HG03342 (cell line): Measurements from ENCODE around the gene CD8B2.
"Not testable (repeated sequence)": the region's sequence is repeated elsewhere in the genome, so short reads cannot be mapped to it uniquely, and the experiment has no call there.

ENCODE experiments used
- ATAC-seq: cut with Tn5 transposase; IDR thresholded peaks from one replicate; pipeline ENCODE4 v1.9.1; 2021; ENCODE audit warnings: mild to moderate bottlenecking, moderate library complexity; ENCODE audit not compliant: unreplicated experiment

CD8B2 gene

DNA sequence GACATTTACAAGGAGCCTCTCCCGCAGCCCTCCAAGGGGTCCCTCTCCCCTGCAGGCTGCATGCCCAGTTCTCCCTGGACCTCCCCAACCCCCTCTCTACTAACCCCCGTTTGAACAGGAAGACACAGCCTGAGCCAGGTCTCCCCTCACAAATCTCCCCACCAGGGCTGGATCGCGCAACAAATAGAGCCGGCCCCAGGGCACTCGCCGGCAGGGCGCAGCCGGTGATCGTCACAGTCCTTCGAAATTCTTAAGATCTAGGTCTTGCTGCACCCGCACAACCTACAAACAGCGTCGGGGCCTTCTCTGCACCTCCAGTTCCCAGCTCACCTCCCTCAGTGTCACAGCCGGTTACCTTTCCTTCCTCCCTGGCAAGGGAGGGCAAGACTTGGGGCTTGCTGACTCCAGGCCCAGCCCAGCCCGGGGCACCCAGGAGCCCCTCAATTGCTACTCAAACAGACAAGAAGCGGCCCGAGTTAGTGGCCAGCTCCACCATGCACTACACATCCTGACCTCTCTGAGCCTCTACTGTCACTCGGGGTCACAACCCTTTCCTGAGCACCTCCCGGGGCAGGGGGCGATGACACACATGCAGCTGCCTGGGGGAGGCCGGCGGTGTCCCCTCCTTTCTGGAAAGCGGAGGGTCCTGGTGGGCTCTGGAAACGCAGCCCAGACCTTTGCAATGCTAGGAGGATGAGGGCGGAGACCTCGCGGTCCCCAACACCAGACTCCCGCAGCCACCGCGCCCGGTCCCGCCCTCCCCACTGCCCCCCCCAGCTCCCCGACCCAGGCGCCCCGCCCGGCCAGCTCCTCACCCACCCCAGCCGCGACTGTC is at the start of gene CD8B2:
Gene CD8B2, plus strand, starts transcription at position 814 of the 835 bp plus-strand sequence. CDS start 63 bp downstream, outside the sequence.
- ATAC-seq = not testable (repeated sequence)

DNA sequence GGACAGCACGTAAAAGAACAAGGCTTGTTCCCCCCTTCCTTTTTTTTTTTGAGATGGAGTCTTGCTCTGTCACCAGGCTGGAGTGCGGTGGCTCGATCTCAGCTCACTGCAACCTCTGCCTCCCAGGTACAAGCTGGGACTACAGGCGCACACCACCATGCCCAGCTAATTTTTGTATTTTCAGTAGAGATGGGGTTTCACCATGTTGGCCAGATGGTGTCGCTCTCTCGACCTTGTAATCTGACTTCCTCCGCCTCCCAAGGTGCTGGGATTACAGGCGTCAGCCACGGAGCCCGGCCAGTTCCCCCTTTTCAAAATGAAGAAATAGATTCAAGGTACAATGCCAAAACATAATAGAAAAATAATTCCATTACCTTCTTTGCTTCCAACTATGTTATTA is 25.3 kb upstream of the CD8B2 start:
- not testable (repeated sequence) for ATAC-seq

DNA sequence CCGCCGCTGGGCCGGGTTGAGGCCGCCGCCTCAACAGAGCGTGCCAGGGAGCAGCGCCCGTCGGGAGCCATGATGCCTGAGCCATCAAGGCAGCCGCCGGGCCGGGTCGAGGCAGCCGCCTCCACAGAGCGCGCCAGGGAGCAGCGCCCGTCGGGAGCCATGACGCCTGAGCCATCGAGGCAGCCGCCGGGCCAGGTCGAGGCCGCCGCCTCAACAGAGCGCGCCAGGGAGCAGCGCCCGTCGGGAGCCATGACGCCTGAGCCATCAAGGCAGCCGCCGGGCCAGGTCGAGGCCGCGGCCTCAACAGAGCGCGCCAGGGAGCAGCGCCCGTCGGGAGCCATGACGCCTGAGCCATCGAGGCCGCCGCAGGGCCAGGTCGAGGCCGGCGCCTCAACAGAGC is 19.6 kb upstream of the CD8B2 start:
- ATAC-seq = not testable (repeated sequence)

DNA sequence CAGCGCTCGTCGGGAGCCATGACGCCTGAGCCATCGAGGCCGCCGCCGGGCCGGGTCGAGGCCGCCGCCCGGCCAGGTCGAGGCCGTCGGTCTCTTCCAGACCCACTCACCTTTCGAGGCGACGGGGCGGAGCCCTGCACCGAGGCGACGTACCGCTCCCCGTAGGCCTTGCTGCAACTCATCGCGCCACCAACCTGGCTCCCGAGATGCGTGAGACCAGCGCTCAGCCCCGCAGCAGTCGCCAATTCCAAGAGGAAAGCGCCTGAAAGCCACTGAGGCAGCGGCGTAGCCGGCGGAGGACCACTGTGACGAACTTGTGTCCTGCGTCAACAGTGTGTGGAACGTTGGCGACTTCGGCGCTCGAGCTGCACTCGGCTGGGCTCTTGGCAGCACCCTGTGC is 19.1 kb upstream of the CD8B2 start, which contains the start of gene RGPD3:
Gene RGPD3, minus strand, starts transcription at position 307 of the 400 bp plus-strand sequence. Its CDS starts 125 bp downstream, at position 182.
- not testable (repeated sequence) for ATAC-seq

DNA sequence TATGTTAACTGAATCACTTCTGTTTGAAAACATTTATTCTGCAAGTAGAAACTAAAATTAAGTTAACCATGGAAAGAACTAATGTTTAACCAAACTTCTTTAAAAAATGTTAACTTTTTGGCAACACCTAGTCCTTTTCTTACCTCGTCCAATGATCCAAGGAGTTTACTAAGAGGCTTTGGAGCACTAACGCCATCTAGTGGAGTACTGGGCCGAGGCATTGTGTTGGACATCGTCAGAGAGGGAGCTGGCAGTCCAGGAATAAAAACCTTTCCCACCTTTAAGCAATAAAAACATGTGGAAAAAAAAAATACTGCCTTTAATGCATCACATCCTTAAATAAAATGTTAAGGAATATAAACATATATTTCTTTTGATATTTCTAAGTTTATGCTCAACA is 16.5 kb upstream of the CD8B2 start:
- ATAC-seq = not testable (repeated sequence)

DNA sequence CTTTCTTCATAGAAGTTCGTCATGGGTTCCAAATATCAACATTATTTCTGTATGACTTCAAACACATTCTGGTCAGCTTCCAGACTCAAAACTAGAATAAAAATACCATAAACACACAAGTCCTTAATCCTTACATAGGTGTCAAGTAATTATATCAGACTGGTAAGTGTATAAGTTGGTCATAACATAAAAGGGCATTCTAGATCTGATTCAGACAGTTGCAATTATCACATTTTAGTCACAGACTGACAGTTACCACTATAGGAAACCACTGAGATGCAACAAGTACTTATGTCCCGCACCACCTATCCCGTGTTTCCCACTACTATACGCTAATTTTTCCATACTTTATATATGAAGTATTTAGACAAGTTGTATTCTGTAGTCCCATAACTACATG is 9.5 kb upstream of the CD8B2 start:
- not testable (repeated sequence) for ATAC-seq

DNA sequence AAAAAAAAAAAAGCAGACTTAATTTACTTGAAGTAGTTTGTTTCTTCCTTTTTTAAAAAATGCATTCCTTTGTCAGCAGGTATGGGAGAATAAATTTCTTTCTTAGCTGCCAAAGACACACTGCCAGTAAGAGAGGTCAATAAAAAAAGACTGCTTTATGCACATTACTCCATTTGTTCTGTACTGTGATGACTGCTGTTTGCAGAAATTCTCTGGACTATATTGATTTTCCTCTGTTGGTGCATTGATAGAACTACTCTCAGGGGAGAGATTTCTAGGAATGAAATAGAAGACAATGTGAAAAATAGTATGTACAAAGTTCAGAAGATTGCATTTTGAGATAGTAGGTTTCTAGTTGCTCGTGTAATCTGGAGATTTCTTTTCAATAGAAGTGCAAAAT is 7.6 kb upstream of the CD8B2 start:
- ATAC-seq = not testable (repeated sequence)

DNA sequence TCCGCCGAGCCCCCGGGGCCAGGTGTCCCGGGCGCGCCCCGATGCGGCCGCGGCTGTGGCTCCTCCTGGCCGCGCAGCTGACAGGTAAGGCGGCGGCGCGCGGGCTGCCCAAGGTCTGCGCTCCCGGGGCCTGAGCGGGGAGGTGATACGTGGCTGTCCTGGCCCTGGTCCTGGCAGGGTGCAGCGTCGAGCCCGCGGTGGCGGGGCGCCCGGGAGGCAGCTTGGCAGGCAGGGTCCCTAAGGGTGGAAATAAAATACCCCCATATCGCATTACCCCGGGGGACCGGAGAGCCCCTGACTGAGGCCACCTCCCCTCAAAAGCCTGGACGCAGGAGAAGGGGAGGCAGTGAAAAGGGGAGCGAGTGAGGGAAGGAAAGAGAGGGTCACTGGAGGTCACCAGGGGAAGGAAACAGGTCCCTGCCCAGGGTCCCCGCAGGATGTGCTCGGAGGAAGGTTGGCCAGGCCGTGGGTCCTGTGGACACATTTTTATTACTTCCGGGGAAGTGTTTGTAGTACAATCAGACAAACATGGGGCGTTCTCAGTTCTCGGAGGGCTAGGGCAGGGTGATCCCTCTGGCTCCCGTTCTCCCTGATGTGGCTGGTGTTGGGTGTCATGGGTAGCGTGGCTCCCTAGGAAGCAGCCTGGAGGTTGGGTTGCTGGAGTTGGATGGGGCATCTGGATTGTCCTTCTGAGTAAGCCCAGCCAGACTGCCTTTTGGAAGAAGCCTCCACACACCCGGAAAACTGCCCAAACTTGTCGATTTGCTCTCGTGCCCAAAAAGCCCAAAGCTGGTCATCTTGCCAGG is 425 bp downstream of the CD8B2 start:
- not testable (repeated sequence) for ATAC-seq

DNA sequence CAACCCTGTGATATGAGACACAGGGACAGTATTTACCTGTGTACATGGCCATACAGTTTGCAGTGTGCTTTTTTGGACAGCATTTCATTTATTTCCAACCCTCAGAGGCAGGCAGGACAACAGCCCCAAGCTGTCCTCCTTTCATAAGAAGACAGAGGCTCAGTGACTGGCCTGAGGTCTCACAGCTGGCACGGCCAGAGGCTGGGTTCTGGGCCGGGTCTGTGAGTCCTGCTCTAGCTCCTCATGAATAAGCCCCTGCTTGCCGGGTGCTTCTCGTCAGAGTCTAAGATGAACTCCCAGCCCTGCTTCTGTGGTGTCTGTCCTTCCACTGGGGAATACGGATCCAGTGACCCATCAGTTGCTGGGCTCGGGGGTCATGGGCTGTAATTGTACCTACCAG is 2.5 kb downstream of the CD8B2 start:
- not testable (repeated sequence) for ATAC-seq

DNA sequence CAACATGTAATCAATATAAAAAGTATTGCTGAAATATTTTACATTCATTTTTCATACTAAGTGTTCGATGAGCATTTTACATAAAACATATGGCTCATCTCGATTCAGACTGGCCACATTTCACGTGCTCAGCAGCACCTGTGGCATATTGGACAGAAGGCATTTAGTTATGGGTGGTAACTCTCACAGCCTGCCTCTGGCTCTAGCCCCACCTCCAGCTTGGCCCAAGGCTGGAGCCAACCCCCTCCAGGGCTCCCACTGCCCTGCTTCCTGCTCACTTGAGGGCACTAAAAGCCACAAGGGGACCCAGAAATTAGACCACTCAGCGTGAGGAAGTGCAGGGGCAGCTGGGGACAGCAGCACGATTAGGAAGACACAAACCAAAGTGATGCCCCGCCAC is 5.2 kb downstream of the CD8B2 start:
- ATAC-seq = not testable (repeated sequence)

DNA sequence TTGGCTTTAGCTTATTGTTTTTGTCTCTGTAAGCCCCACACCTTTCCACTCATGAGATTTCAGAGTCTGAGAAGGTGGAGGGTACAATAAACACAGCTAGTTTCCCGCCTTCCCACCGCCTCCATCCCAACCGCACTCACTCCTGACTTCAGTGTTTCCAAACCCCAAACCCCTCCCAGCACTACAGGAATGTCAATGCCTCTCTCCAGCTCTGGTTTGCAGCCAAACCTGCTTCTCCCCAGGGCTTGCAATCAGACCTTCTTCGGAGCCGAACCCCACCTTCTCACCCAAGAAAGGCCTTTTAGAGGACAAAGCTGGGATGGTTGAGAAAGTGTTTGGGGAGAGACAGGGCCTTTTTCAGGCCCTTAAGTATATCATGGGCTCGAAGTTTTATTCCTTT is 5.7 kb downstream of the CD8B2 start:
- ATAC-seq = not testable (repeated sequence)

DNA sequence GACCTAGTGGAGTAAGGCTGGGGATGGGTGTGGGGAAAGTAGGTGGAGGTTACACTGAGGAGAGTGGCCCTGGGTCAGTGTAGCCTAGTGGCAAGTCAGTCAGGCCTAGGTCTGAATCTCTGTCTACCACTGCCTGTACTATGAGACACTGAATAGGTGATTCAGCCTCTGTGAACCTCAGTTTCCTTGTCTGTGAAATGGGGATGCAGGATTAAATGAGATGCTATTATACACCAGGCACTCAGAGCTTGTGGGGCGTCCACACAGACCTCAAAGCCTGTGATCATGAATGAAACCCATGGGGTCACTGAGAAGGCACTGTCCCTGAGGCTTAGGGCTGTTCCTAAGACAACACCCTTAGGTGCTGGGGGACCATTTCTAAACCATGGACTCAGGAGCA is 11.4 kb downstream of the CD8B2 start:
- not testable (repeated sequence) for ATAC-seq

DNA sequence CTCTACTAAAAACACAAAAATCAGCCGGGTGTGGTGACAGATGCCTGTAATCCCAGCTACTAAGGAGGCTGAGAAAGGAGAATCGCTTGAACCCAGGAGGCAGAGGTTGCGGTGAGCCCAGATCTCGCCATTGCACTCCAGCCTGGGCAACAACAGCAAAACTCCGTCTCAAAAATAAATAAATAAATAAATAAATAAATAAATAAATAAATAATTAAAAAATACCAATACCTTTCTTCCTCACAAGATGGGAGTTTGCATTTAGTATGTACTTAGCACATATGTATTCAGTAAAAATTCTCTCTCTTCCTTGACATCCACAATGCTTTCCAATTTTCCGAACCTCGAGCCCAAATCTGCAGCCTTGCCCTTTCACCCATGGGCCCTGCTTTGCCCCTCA is 13.2 kb downstream of the CD8B2 start:
- ATAC-seq = not testable (repeated sequence)

DNA sequence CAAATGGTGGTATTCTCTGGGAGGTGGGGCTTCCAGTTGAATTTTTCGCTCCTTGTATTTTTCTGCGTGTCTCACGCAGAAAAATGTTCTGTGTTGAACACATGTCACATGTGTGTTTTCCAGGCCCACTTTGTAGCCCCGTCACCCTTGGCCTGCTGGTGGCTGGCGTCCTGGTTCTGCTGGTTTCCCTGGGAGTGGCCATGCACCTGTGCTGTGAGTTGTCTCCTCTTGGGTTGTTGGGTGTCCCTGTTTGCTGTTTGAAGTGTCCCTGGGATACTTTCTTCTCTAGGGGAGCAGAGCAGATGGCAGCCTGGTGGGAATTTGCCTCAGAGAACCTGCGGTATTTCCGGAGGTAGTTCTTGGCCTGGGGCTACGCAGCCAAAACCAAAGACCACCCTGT is 15.2 kb downstream of the CD8B2 start:
- not testable (repeated sequence) for ATAC-seq

DNA sequence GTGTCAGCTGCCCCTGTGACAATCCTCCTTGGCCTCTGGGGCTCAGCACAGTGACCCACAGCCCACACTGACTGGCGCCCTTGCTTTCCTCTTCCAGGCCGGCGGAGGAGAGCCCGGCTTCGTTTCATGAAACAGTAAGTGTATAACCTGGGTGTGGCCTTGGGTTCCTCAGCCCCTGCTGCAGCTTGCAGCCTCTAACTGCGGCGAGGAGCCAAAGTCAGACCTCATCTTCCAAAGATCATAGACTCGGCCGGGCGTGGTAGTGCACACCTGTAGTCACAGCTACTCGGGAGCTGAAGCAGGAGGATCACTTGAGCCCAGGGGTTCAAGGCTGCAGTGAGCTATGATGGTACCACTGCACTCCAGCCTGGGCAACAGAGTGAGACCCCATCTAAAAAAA is 17.0 kb downstream of the CD8B2 start:
- not testable (repeated sequence) for ATAC-seq

DNA sequence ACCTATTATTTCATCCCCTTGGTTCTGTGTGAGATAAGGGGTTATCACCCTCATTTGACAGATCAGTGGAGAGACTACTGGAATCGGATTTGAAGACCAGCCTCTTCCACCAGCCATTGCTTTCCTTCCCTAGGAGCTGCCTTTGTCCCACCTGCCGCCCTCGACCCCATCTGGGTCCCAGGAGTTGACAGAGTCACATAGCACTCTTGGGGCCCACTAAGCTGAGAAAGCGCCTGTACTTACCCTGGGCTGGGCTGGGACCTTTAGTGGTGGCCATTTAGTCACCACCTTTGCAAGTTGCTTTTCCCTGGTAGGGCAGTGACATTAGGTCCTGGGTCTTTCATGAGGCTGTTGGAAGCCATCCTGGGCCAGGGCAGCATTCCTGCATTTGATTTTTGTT is 17.6 kb downstream of the CD8B2 start:
- not testable (repeated sequence) for ATAC-seq

DNA sequence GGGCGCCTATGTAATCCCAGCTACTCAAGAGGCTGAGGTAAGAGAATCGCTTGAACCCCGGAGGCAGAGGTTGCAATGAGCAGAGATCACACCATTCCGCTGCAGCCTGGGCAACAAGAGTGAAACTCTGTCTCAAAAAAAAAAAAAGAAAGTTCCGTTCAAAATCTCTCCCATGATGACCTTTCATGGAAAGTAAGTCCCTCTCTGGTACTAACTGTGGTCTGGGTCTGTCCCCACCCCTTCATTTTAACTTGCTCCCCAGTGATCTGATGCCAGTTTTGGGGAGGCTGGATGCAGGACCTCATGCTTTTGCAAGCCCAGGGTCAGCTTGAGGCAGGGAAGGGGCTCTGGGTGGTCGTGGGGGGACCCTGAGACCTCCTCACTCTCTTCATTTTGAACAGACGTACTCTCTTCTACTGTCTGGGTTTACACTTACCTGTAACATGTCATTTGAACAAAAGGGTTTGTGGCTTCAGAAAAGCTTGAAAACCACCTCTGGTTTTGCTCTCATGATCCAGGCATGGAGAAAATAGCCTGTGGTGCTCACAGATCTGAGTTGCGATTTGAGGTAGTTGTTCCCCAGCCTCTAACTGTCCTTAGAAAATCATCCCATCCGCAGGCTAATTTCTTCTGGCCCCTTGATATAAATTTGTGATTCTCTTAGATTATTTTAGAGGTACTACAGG is 19.0 kb downstream of the CD8B2 start:
- not testable (repeated sequence) for ATAC-seq

DNA sequence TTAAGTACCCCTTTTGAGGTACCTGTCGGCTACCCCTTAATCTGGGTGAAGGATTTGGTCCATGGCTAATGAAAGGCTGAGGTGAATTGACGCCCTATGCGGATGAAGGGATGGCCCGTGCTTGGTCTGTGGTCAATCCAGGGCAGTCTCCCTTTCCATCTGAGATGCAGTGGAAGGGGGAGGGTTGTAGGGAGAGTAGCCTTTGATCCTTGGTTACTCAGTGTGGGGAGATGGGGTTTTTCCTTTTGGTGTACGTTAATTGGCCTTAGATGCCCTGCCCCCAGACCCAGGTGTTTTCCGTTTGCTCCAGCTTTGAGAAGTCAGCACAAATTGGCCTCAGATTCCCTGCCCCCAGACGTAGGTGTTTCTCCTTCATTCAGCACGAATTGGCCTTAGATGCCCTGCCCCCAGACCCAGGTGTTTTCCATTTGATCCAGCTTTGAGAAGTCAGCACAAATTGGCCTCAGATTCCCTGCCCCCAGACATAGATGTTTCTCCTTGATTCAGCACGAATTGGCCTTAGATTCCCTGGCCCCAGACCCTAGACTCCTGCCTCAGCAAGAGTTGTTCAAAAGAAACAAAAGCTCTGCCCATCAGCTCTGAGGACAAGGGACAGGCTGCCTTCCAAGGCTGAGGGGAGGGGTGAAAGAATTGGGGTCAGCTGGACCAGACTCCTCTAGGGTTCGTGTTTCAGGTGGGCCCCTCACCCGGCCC is 21.7 kb downstream of the CD8B2 start:
- not testable (repeated sequence) for ATAC-seq

DNA sequence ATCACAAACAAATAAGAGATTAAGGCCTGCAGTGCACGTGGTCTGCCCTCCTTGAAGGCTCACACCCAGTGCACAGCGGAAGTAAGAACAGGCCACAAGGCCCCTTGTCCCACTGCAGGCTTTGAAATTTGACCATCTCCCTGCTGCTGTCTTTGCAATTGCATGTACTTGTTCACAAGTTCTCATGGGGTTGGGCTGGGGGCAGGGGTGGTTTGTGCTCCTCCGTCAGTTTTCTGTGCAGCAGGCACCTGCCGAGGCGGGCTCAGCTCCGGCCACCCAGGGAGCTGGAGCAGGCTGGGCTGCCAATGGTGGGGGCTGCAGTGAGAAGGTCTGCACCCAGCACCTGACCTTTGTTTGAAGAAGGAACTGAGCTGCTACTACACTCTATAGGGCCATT is 22.2 kb downstream of the CD8B2 start:
- not testable (repeated sequence) for ATAC-seq

DNA sequence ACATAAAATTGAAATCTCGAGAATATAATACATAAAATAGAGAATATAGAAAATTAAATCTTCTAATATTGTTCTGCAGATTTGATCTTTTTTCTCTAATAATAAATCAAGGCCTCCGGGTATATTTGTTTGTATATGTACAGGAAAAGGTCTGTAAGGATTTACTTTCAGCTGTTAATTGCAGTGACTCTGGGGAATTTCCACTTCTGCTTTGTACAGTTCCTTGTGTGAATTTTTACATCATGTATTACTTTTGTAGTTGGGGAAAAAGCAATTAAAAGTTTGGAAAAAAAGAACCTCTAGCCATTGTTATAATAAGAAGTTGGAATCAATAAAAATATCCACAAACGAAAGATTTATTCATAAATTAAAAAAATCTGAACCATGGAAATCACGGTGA is 23.6 kb downstream of the CD8B2 start:
- ATAC-seq = not testable (repeated sequence)
